GM13977 (cell line): ENCODE data around the gene MZT2A.
"Not testable (repeated sequence)": the region's sequence is repeated elsewhere in the genome, so short reads cannot be mapped to it uniquely, and the experiment has no call there.

Experiments used
- DNase-seq: peaks from one replicate; pipeline ENCODE4 v3.0.0; 2012; ENCODE audit warnings: low spot score
- CTCF ChIP-seq: IDR thresholded peaks from 2 replicates; pipeline ENCODE4 v1.5.1; 2012; ENCODE audit warnings: mild to moderate bottlenecking, control low read depth; ENCODE audit not compliant: insufficient read depth; ENCODE audit errors: extremely low read depth, missing control alignments
- in situ Hi-C: fragments of 300-500 bp; cut with MboI; formaldehyde crosslinking; loops from one replicate; pipeline ENCODE4 v1.12.0; 2022; ENCODE audit warnings: low sequenced_read_pairs, low pct_unique_long_range_greater_than_20kb, mixed read lengths, inconsistent platforms; ENCODE audit not compliant: unreplicated experiment

The MZT2A gene

GRCh38 chr2:131509615-131510014 lies 17.4 kb upstream of the MZT2A start:
- no peak for TF ChIP-seq CTCF
- in situ Hi-C loops = no loop called here
- no peak for DNase-seq

- in situ Hi-C loops, DNase-seq: not testable (repeated sequence)
Measured at GRCh38 chr2:131504082-131504750, 12.0 kb upstream of the MZT2A start.

- in situ Hi-C loops, DNase-seq: not testable (repeated sequence)
Measured at GRCh38 chr2:131503587-131503986, 11.4 kb upstream of the MZT2A start.

- in situ Hi-C loops = not testable (repeated sequence)
Measured at GRCh38 chr2:131498321-131498973, 6.2 kb upstream of the MZT2A start.

GRCh38 chr2:131495506-131495905 lies 3.3 kb upstream of the MZT2A start:
- DNase-seq, in situ Hi-C loops: not testable (repeated sequence)

More at GRCh38 chr2:131498321-131498973, 6.2 kb upstream of the MZT2A start:
- DNase-seq = not testable (repeated sequence)

GRCh38 chr2:131493199-131493968 lies 1.2 kb upstream of the MZT2A start:
- in situ Hi-C loops = no loop called here
- TF ChIP-seq CTCF = no peak
- no peak for DNase-seq

GRCh38 chr2:131492418-131493198 lies 411 bp upstream of the MZT2A start:
- in situ Hi-C loops = no loop called here
- peak; percentile 98 for DNase-seq
- TF ChIP-seq CTCF = peak; percentile 72

GRCh38 chr2:131491469-131491836 lies 744 bp downstream of the MZT2A start:
- in situ Hi-C loops, DNase-seq: not testable (repeated sequence)

GRCh38 chr2:131490616-131491468 lies 1.4 kb downstream of the MZT2A start:
- not testable (repeated sequence) for DNase-seq

More at GRCh38 chr2:131490616-131491468, 1.4 kb downstream of the MZT2A start:
- in situ Hi-C loops = not testable (repeated sequence)
